ENCODE measurements around the gene PPIE.

PPIE gene

DNA sequence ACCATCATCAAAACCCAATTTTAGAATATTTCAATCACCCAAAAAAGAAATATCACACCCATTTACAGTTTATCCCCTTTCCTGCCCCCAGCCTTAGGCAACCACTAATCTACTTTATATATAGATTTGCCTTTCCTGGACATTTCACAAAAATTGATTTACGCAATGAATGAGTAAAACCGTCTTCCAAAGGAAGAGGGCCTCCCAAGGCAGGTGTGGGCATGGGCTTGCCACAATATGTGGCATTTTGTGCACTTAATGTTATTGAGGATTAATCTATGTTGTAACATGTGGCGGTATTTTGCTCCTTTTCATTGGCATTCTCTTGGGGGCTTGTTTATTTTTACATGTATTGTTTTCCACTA, 61.8 kb downstream of the PPIE start:
- no peak for DNase-seq (ENCODE audit: low spot score)
- no peak for TF ChIP-seq CTCF (IDR thresholded peaks at IDR 0.05; ENCODE audit: extremely low read depth, missing control alignments)

DNA sequence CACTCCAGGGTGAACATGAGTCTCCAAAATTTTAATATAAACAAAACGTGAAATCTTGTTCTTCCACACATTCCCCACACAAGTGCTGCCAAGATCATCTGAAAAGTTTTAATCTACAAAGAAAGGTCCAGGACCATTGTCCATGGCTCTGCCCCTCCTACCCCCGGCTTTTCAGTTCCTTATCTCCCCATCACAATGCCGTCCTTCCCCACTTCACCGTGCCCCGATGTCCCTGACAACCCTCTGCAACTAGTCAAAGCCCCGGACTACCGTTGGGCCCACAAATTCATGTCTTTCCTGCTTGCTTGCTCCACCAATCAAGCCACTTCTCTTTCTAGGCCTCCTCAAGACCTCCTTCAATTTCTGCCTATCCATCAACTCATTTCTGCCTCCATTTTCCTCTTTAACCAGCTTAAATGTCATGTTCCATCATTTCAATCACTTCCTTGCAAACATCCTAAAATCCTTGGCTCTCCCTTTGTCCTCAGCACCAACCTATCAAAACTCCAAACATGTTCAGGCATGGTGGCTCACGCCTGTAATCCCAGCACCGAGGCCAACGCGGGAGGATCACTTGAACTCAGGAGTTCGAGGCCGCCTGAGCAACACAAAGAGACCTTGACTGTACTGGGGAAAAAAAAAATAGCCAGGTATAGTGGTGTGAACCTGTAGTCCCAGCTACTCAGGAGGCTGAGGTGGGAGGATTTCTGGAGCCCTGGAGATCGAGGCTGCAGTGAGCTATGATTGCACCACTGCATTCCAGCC, 64.0 kb downstream of the PPIE start:
- DNase-seq (ENCODE audit: low spot score), result no peak

GRCh38 chr1:39805385-39805784, 66.7 kb downstream of the PPIE start:
- TF ChIP-seq CTCF (IDR thresholded peaks at IDR 0.05; ENCODE audit: extremely low read depth, missing control alignments), result no peak
- no peak for DNase-seq (ENCODE audit: low spot score)

More for the DNA sequence above, 64.0 kb downstream of the PPIE start:
- no peak for TF ChIP-seq CTCF (IDR thresholded peaks at IDR 0.05; ENCODE audit: extremely low read depth, missing control alignments)

DNA sequence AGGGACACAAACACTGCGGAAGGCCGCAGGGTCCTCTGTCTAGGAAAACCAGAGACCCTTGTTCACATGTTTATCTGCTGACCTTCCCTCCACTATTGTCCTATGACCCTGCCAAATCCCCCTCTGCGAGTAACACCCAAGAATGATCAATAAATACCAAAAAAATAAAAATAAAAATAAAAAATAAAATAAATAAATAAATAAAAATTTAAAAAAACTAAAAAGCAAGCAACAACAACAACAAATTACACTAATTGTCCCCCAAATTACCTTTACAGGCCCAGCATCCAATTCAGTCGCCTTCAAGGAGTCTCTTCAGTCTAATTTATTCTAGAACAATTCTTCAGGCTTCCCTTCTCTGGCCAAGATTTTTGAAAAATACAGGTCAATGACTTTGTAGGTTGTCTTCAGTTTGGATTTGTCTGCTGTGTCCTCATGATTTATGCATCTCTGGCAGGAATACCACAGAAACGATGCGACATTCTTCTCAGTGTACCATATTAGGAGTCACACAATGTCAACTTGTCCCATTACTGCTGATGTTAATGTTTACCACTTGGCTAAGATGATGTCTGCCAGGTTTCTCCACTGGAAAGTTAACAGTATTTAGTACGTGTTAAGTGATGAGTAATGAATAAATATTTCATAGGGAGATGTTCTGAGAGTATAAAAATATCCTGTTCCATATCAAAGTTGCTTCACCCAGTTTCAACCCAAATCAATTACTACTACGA, 70.3 kb downstream of the PPIE start:
- TF ChIP-seq CTCF (IDR thresholded peaks at IDR 0.05; ENCODE audit: extremely low read depth, missing control alignments), result no peak
- no peak for DNase-seq (ENCODE audit: low spot score)

DNA sequence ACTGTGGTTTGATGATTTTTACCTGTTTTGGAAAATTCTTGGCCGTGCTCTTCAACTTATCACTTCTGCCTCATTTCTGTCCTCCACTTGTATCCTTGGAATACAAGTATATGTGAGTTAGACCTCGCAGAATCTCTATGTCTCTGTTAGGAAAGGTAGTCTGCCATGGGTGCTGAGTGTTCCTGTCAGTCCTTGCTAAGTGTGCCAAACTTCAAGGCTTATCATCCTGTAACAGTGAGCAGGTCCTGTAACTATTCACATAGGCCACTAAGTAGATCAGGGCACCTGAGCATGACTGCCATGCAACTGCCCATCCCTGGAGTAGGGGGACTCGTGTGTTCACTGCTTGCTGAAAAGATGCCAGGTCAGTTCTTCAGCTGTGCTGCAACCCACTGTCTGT, 74.2 kb downstream of the PPIE start:
- DNase-seq (ENCODE audit: low spot score), result no peak
- no peak for TF ChIP-seq CTCF (IDR thresholded peaks at IDR 0.05; ENCODE audit: extremely low read depth, missing control alignments)

Data from GM20000 (cell line).